ENCODE measurements around the gene F2RL1.

The F2RL1 gene

GRCh38 chr5:76870046-76870445, 51.2 kb downstream of the F2RL1 start:
- Histone ChIP-seq H3K4me3 (ENCODE audit: low read length) (no peak overlapping the region), H3K9me3 (ENCODE audit: insufficient read depth, low read depth, low read length) (no peaks in the 10 kb centered on the region), H3K4me1 (ENCODE audit: insufficient read depth, low read length) (peaks cover 20% of the 10 kb centered on the region), H3K36me3 (ENCODE audit: insufficient read depth, low read length) (no peaks in the 10 kb centered on the region), H3K27me3 (ENCODE audit: insufficient read depth, low read length) (no peaks in the 10 kb centered on the region), H3K27ac (ENCODE audit: low read depth, low read length) (no peak overlapping the region), H3K9ac (ENCODE audit: low read depth, low read length) (no peak overlapping the region)
- 79% methylated on average over 6 of the region's 6 CpGs for WGBS

GRCh38 chr5:76874088-76874581, 55.3 kb downstream of the F2RL1 start:
- H3K27me3 ChIP-seq (ENCODE audit: insufficient read depth, low read length), result no peaks in the 10 kb centered on the region
- H3K9ac ChIP-seq (ENCODE audit: low read depth, low read length), result no peak overlapping the region; the same call in 1 of the 2 replicates
- no peaks in the 10 kb centered on the region for H3K36me3 ChIP-seq (ENCODE audit: insufficient read depth, low read length)
- 57% methylated on average over 3 of the region's 3 CpGs for WGBS
- H3K4me3 ChIP-seq (ENCODE audit: low read length), result no peak overlapping the region; the same call in 1 of the 2 replicates
- peaks cover 30% of the 10 kb centered on the region for H3K4me1 ChIP-seq (ENCODE audit: insufficient read depth, low read length)
- H3K27ac ChIP-seq (ENCODE audit: low read depth, low read length), result peak overlapping the region; percentile 22
- no peaks in the 10 kb centered on the region for H3K9me3 ChIP-seq (ENCODE audit: insufficient read depth, low read depth, low read length)
